Lower leg skin (tissue), 4 donors: ENCODE data around the gene POLR2B. TPM values are rescaled to one million over a fixed set of nuclear protein-coding genes. Genes with fewer than 3 reads are reported as not detected.

ENCODE experiments used
- DNase-seq, 2 donors: peaks; one replicate each; pipeline ENCODE4 v3.0.0-alpha.2; 2019; ENCODE audit warnings: low spot score in 2 of 2
- H3K4me3 ChIP-seq: fragments of 200-600 bp; sonication (generic); 2 replicates; pipeline ENCODE4 v1.5.1; 2017; ENCODE audit warnings: mild to moderate bottlenecking, low read depth; ENCODE audit not compliant: poor library complexity, severe bottlenecking
- POLR2A ChIP-seq, 2 donors: fragments of 450-650 bp; IDR thresholded peaks; one replicate each; pipeline ENCODE4 v1.6.1; 2016 to 2017; ENCODE audit warnings: antibody characterized with exemption in 2 of 2, mild to moderate bottlenecking in 1 of 2, moderate library complexity in 1 of 2
- WGBS, 2 donors: methylation state at CpG; one replicate each; pipeline ENCODE4 v1.1.5; 2018; 5-methylcytosine and 5-hydroxymethylcytosine counted together
- intact Hi-C: fragments of 100-400 bp; cut with DNase I; formaldehyde crosslinking; loops from one replicate; pipeline ENCODE4 v1.15.0; 2023; ENCODE audit warnings: low total_unique reads
- total RNA-seq, 4 donors: library from RNA; depleted of rRNA; stranded (reverse); fragments of >200 nt; gene quantifications; one replicate each; pipeline ENCODE4 v1.1.0, GENCODE V29; 2016
- TF ChIP-seq, protein P1 (sequence below), 3 donors: fragments of 450-650 bp; IDR thresholded peaks; one replicate each; pipeline ENCODE4 v1.5.1; 2016; ENCODE audit warnings: antibody characterized with exemption in 3 of 3, mild to moderate bottlenecking in 3 of 3, moderate library complexity in 2 of 3

The POLR2B gene
- total RNA-seq, 4 donors from 2014 or later: 47.5 to 109 (median 75.1) TPM

DNA sequence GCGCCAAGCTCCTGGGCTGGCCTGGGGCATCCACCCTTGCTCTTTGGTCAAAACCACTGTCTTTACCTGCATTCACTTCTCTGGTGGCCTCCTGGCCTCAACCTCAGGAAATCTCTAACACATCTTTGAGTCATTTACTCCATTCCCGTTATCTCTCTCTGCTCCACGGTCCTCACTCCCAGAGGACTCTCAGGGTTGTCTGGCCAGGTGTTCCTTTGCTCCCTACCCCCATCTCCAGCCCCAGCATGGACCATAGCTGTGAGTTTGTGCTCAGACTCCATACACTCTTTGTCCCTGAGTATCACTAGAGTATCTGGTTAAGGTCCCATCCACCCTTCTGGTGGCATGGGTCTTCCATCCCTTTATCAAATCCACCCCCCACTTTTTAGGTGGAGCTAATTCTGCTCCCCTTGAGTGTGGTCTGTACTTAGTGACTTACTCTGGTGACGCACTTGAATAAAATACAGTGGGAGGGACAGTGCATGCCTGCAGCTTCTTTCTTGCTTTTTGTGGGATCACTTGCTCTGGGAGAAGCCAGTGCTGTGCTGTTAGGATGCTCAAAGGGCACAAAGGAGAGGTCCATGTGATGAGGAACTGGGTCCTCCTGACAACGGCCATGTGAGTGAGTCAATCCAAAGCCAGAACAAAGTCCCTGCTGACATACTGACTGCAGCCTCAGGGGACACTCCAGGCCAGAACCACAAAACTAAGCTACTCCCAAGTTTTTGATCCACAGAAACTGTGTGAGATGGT, 87.2 kb downstream of the POLR2B start:
- no peak for DNase-seq
- no peak overlapping the region for H3K4me3 ChIP-seq
- WGBS, 2 donors: 70 to 87% methylated on average over 5 of the region's 5 CpGs
- intact Hi-C loops: no loop called here
- TF ChIP-seq POLR2A (IDR thresholded peaks at IDR 0.05): no peak
- TF ChIP-seq, protein P1, sequence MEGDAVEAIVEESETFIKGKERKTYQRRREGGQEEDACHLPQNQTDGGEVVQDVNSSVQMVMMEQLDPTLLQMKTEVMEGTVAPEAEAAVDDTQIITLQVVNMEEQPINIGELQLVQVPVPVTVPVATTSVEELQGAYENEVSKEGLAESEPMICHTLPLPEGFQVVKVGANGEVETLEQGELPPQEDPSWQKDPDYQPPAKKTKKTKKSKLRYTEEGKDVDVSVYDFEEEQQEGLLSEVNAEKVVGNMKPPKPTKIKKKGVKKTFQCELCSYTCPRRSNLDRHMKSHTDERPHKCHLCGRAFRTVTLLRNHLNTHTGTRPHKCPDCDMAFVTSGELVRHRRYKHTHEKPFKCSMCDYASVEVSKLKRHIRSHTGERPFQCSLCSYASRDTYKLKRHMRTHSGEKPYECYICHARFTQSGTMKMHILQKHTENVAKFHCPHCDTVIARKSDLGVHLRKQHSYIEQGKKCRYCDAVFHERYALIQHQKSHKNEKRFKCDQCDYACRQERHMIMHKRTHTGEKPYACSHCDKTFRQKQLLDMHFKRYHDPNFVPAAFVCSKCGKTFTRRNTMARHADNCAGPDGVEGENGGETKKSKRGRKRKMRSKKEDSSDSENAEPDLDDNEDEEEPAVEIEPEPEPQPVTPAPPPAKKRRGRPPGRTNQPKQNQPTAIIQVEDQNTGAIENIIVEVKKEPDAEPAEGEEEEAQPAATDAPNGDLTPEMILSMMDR (IDR thresholded peaks at IDR 0.05): no peak

DNA sequence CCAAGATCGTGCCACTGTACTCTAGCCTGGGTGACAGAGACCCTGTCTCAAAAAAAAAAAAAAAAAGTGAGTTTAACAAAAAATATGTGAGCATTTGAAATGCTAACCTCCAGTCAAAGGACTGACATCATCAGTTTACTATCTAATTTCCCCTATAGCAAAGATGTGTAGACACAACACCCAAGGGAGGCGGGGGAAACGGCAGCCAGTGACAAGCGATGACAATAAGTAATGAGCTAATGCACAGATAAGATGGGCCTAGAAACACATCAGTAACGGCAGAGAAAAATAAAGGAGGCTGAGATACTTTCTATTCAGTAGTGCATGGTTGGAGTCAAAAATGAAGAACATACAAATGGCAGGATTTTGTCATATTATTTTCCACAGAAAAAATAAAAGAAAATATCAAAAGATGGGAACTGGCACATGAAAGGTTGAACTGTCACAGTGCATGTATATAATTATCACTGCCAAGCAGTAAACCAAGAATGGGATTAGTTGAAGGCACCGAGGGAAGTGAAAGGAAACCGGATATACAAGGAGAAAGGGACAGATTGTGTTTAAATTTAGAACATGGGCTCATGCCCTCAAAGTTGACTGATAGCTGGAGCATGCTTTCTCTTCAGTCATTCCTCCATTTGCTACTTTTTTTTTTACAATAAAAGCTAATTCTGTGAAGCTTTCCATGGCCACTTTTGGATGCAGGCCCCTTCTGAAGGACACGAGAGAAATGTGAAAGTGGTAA, 89.7 kb downstream of the POLR2B start:
- 62 to 65% methylated on average over 8 of the region's 8 CpGs for WGBS, 2 donors
- no peak for TF ChIP-seq POLR2A (IDR thresholded peaks at IDR 0.05)
- intact Hi-C loops: no loop called here
- H3K4me3 ChIP-seq: no peak overlapping the region
- DNase-seq: no peak

DNA sequence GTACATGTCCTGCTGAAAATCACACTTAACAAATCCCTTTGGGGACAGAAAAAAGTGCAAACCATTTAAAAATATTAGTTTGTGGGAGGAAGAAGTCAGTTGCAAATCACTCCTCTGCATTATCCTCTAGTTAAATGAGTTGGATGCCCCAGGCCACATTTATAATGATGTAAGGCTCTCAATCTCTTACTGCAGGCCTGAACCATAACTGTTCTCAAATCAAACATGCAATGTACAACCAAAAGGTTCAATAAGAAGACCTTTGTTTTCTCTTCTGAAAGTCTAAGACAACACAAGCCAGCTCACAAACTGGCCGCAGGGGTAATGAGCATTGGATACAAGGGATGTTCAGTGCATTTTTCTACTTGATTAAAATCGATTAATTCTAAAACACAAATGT, 91.8 kb downstream of the POLR2B start:
- DNase-seq: no peak
- intact Hi-C loops: no loop called here
- H3K4me3 ChIP-seq: no peak overlapping the region
- WGBS, 2 donors: 79 to 82% methylated on average over 2 of the region's 2 CpGs
- TF ChIP-seq POLR2A (IDR thresholded peaks at IDR 0.05): no peak
- TF ChIP-seq, protein P1 (IDR thresholded peaks at IDR 0.05): no peak

DNA sequence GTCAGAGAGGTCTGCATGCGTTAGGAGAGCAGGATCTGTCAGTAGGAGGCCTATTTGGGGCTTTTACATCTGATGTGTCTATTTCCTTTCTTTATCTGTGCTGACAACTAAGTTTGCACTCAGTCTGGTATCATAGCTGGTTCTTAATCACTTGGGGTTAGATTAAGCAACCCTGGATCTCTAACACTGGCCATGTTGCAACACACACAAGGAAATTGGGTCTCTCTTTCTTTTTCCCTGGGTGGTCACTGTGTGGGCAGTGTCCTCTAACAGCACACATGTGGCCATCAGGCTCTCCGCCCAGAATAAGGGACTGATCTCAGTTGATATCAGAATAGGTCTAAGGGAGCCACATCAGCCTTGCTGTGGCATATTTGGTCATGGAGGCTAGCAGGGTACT, 92.6 kb downstream of the POLR2B start:
- no peak overlapping the region for H3K4me3 ChIP-seq
- DNase-seq: peak in 1 of 2 donors; percentile 48
- intact Hi-C loops: no loop called here
- no peak for TF ChIP-seq POLR2A (IDR thresholded peaks at IDR 0.05)
- TF ChIP-seq, protein P1 (IDR thresholded peaks at IDR 0.05): no peak
- 33 to 38% methylated on average over 2 of the region's 2 CpGs for WGBS, 2 donors

DNA sequence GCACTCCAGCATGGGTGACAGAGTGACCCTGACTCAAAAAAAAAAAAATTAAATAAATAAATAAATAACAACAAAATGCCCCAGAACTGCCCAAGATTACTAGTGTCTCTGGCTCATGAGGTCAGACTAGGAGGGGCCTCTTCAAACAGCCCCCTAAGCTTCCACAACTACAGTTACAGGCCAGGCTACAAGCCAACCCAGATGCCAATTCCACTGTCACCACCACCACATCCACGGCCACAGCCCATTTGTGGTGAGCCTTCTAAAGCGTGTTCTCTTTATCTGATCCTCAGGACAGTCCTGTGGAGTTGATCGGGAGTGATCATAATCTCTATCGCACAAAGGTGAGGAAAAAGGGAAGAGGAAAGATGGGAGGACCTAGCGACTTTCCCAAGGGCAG, 94.9 kb downstream of the POLR2B start:
- DNase-seq: no peak
- no peak overlapping the region for H3K4me3 ChIP-seq
- WGBS, 2 donors: 72% methylated on average over 5 of the region's 5 CpGs
- intact Hi-C loops: no loop called here
- no peak for TF ChIP-seq POLR2A (IDR thresholded peaks at IDR 0.05)
- TF ChIP-seq, protein P1 (IDR thresholded peaks at IDR 0.05): no peak

DNA sequence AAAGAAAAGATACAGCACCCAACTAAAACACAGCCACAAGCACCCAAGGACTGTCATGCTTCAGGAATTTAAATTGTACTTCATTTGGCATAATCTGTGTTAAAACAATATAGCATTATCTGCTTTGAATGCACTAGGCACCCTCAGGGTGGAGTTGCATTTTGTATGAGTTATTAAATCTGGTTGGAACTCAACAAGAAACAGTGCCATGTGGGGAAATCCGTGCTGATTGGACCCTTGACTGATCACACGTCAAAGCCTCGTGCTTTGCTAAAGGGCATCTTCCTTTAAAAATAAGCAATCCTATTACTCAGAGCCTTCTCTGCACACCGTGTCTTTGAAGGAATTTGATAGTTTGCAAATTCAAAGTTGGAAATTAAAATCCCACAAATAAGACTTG, 96.0 kb downstream of the POLR2B start:
- intact Hi-C loops: no loop called here
- no peak for DNase-seq
- 13 to 14% methylated on average over 4 of the region's 4 CpGs for WGBS, 2 donors
- TF ChIP-seq, protein P1 (IDR thresholded peaks at IDR 0.05): no peak
- no peak for TF ChIP-seq POLR2A (IDR thresholded peaks at IDR 0.05)
- no peak overlapping the region for H3K4me3 ChIP-seq
